ENCODE data around the gene CHN1.

Gene CHN1

GRCh38 chr2:175004980-175005732 lies at the start of gene CHN1:
Gene CHN1, minus strand, starts transcription at chr2:175005381. Its CDS starts 469 bp downstream, at chr2:175004912.
- peak; percentile 61 for DNase-seq

DNA sequence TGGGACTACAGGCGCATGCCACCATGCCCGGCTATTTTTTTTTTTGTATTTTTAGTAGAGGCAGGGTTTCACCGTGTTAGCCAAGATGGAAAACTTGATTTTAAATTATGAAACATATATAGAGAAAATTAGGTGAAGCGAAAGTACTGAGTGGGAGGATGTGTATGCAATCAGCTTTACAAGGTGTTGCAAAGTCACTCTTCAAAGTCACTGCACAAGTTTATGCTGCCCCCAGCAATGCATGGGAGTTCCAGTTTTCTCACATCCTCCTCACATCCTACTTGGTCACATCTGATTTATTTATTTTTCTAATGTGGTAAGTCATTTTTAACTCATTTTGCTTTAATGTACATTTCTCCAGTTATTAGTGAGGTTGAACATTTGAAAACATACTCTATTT lies 49.2 kb upstream of the CHN1 start:
- no peak for DNase-seq

- no peak for DNase-seq
Observed at GRCh38 chr2:175049661-175050060, 44.5 kb upstream of the CHN1 start.

DNA sequence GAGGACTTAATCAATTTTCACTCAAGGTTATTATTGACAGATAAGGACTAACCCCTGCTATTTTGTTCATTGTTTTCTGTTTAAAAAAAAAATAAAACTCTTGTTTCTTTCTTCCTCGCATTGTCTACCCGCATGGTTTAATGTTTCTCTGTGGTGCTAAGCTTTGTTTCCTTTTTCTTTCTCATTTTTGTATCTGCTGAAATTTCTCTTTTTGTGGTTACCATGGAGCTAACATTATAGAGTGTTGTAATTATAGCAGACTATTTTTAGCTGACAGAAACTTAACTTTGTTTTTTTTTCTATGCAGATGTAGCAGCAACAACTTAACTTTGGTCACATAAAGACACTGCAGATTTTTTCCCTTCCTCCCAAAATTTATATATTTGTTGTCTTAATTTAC lies 43.1 kb upstream of the CHN1 start:
- no peak for DNase-seq

DNA sequence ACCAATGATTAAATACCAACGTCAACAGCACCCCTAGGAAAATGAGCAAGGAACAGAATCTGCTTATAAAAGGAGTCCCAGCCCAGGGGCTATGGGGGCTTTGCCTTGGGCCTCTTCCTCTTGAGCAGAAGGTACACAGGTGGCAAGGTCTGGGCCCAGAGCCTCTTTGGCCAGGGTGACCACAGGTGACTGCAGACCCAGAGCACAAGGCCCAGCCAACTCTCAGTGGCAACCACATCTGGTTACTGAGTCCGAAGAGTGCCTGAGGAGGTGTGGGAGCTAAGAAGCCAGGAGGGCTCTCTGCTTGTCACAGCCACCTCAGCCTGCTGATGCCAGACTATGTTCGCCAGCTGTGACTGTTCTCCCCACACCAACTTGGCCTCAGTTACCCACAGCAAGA lies 34.3 kb upstream of the CHN1 start:
- DNase-seq = no peak

DNA sequence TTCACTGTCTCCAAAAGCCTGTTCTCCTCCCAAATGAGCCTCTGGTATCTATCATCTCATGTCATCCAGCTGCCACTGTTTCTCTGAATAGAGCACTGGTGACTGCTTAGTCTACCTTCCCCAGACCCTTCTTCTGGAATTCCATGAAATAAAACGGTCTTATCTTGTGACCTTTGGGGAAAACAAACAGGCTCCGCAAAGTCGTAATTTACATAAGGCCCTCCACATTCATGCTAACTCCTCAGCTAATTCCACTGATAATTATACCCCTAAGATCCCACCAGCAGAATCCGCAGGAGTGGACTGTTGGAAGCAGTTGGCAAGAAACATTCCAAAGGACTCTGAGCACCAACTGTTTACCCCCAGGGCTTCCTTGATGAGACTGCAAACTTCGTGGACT lies 33.9 kb upstream of the CHN1 start:
- DNase-seq = no peak

DNA sequence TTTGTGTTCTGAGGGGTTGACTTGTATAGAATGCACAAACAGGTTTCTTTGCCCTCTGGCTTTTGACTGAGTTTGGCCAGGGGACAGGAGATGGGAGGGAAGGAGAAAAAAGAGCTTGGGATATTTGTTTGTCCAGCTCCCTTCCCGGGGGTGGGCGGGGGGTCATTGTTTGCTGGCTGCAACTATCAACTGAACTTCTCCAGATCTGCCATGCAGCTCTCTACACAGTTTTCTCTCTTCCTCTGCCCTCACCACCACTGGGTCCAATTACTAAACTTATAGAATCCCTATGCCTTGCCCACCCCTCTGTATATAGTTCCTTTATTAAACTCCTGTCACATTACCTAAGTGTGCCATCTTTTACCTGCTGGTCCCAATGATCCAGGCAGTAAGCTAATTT lies 32.8 kb upstream of the CHN1 start:
- no peak for DNase-seq

GRCh38 chr2:175036582-175037018 lies 31.4 kb upstream of the CHN1 start:
- DNase-seq = no peak

DNA sequence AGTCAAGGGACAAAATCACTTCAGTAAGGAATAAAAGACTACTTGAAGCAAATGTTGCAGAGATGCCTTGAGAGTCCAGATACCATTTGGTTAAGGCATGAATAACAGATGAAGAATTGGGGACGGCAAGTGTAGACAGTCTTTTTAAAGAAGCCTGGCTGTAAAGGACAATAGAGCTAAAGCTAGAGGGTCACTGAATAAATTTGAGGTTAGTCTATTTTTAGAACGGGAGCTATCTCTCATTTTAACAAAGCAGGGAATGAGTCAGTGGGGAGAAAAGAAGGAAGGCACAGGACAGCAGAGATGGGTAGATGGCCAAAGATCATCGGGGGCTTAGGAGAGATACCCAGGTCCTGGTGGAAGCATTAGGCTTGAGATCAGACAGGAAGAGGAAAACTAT lies 30.6 kb upstream of the CHN1 start:
- DNase-seq = no peak

GRCh38 chr2:175034716-175035115 lies 29.5 kb upstream of the CHN1 start:
- DNase-seq = no peak

DNA sequence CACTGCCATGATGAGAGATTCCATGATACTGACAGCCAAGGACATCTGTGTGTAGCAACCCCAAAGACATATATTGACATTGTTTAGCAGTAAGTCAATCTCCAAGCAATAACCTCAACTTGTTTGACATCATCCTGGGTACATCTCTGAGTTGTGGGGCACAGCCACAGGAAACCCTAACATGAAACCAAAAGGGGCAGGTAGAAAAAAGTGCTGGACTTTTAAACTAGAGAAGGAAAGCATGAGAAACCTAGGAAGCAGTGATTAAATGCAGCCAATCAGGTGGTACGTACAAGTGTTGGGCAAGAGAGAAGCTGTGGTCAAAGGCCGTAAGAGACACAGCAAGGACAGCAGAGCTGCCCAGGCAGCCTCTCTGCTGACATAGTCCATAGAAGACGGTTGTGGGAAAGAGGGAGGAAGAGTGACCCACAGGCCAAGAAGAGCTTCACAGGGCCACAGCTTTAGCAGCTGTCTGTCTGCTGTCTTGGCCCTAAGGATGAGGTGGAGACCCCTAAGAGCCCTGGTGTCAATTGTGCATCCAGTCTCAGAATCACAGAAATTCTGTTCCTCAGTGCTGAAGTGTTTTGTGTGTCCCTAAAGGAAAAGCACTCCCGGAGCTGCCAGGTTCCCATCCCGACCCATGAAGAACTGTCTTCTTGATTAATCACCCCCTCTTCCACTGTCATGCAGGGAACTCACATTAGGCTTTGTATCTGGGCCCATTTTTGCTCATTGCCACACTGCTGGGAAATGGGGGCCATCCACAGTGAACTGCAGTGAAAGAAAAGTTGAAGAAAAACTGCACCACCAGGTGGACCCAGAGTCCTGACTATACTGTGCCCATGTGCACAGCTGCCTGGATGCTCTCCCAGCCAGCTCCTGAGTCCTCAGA lies 25.4 kb upstream of the CHN1 start:
- no peak for DNase-seq

DNA sequence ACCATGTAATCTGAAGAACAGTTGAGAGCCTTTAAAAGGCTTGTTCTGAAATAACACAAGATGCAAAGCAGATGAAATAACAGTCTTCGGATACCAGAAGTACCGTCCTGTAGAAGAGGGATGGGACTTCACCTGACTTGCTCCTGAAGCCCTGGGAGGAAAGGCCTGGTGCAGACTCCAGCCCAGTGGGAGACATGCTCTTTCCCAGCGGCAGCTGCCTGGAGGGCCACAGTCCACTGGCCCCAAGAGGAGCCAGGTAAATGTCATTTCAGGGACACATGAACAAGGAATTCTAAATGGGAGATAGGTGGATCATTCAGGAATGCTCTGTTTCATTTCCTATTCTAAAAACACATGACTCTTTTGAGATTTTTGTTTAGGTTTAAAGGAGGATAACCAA lies 22.6 kb upstream of the CHN1 start:
- no peak for DNase-seq

- no peak for DNase-seq
Observed at GRCh38 chr2:175026385-175026784, 21.2 kb upstream of the CHN1 start.

GRCh38 chr2:175025946-175026345 lies 20.8 kb upstream of the CHN1 start:
- DNase-seq = no peak

- no peak for DNase-seq
Observed at GRCh38 chr2:175025233-175025632, 20.1 kb upstream of the CHN1 start.

DNA sequence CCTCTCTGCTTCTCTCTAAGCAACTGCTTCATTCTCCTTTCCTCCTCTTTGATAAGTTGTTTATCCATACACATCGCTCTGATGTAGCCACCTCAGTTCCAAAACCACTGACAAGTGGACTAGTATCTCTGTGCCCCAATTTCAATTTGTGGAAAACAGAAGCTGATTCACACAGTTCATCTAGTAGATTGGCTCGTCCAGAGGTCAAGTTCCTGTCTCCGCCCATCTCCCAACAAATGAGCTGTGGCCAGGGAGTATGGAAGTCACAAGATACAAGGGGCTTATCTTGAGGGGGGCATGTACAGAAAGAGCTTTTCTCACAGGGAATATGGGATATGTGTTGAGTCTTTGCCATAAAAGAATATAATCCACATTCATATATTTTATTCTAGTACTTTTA lies 17.7 kb upstream of the CHN1 start:
- DNase-seq = no peak

DNA sequence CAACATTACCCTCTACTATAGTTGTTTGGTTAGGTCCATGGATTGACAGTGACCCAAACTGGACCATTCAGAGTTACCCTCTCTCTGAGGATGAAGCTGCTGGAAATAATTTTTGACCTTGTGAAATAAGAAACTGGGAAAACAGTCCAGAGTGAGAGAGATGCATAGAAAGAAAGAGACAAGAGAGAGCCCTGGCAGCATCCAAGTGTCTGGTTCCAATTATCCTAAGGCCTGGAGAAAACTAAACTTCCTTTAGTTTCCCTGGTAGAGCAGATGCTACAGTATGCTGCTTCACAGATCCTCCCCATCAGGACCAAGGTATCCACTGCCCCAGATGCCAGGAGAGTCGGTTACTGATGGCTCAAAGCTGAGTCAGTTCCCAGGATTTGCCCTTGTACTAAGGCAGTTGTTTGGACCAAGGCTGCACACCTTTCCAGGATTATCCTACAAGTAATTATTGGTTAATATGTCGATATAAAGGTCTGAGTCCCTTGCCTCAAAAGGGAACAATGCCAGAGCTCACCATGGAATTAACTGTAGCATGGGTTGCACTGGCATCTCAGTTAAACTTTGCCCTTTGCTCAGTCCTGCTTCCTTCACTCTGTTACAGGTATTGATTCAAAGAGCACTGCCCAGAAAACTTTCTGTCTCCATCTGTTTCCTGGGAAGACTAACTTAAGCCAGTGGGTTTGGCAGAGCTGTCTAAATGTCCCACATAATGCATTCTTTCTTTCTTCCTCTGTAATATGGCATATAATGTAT lies 14.6 kb upstream of the CHN1 start:
- no peak for DNase-seq

DNA sequence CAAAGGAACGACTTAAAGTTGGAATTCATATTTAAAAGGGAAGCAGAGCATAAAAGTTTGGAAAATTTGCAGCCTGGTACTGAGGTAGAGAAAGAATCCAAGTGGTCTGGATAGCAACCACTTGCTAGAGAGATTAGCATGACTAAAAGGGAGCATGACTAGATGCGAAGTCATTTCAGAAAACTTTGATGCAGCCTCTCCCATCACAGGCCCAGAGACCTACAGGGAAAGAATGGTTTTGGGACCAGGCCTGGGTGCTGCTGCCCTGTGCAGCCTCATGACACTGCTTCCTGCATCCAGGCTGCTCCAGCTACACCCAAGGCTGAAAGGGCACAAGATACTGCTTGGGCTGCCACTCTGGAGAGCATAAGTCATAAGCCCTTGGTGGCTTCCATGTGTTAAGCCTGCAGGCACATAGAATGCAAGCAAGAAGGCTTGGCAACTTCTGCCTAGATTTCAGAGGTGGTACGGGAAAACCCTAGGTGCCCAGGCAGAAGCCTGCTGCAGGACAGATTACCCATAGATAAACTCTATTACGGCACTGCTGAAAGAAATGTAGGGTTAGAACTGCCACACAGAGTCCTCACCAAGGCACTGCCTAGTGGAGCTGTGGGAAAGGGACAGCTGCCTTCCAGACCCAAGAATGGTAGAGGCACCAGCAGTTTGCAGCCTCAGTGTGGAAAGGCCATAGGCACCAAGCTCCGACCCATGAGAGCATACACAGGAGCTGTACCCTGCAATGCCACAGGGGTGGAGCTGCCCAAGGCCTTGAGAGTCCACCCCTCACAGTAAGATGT lies 12.6 kb upstream of the CHN1 start:
- DNase-seq = no peak

DNA sequence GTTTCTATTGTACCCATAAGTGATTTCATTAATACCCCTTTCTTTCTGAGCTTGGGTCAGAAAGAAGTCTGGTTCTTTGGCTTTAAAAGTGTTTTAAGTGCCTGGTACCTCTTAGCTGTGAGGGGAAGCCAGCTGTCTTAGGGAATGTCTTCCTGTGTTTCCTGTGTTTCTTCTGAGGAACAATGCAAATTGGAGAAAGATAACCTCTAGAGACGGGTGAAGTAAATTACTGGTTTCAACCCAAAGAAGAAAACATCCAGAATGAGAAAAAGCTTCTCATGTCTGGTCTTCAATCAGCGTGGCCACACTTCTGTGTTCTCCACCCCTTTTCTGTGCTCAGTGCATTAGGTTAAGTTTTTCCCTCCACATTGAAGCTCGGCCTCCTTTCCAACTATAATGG lies 10.2 kb upstream of the CHN1 start:
- no peak for DNase-seq

DNA sequence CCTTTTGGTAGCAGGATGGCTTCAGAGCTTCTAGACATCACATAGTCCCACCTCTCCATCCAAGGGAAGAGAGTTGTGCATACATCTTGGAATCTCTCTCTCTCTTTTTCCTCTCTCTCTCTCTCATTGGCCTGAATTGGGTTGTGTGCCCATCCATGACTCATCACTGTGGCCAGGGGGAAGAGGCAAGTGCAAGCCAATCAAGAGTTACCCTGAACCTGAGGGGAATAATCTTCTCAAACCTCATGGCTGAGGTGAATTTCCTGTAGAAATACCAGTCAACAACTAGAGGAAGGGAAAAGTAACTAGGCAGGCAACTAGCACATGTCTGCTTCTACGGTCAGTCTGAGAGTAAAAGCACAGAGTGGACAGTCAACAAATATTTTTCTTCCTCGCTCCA lies 7.3 kb upstream of the CHN1 start:
- no peak for DNase-seq

DNA sequence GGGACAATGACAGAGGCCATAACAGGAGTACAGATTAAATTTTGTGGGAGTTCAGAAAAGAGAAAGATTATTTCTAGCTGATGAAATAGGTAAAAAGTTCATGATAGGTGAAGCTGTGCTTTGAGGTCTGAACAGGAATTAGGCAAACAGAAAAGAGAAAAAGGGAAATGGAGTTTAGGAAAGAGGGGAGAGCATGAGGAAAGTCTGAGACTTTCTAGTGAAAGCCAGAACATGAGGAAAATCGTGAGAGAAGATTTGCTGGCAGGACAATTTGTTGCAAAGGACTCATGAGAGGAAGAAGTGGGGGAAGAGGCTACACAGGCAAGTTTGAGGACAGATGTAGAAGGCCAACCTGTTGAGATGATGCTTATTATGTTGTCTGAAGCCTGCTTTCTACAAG lies 6.3 kb upstream of the CHN1 start:
- no peak for DNase-seq

DNA sequence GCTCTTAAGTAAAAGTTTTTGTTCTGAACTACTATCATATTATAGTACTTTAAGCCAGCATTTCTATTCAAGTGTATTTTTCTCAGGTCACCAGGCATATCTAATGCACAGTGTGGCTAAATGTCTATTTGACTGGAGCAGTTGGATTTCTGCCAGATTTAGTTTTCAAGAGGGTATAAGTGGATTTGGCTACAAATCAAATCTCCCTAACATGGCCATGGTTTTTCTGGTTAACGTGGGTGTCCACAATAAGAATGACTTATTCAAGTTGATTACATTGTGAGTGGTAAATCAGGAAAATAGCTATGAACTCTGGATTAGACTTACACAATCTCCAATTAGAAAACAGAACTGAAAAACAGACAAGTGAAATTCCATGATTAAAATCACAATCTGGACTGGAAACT lies 5.7 kb upstream of the CHN1 start:
- no peak for DNase-seq

All from NCI-H1048 (cell line).